ENCODE results near the gene U2SURP. TPM values are rescaled to one million over a fixed set of nuclear protein-coding genes. Genes with fewer than 3 reads are reported as not detected.

The U2SURP gene
- total RNA-seq, 2 experiments from 2014 or later: 164 to 179 TPM

GRCh38 chr3:142990721-142991120, 10.6 kb upstream of the U2SURP start:
- H3K36me3 ChIP-seq (ENCODE audit: insufficient read depth, low read length): no peaks in the 10 kb centered on the region
- no peaks in the 10 kb centered on the region for H3K4me1 ChIP-seq (ENCODE audit: insufficient read depth, low read length)
- ATAC-seq (ENCODE audit: poor library complexity) (no peak), DNase-seq (no peak)
- intact Hi-C loops (cut with DNase I, micrococcal nuclease): loop anchor here in 1 of 2 experiments (10.0 kb wide), 3 partner anchors 866 to 1746 kb away; no protein-coding TSS in a partner anchor
- H3K4me3 ChIP-seq (ENCODE audit: low read length): no peak overlapping the region
- Mint-ChIP-seq H3K9me3 (no peaks in the 10 kb centered on the region), H3K4me3 (no peak overlapping the region), H3K36me3 (ENCODE audit: low read depth) (no peaks in the 10 kb centered on the region), H3K27ac (no peak overlapping the region), H3K4me1 (ENCODE audit: low read depth) (peaks cover 5% of the 10 kb centered on the region), H3K27me3 (peaks cover 21% of the 10 kb centered on the region)
- no peak overlapping the region for H3K27ac ChIP-seq (ENCODE audit: low read depth in 1 of 2, low read length in 2 of 2)
- H3K27me3 ChIP-seq (ENCODE audit: control insufficient read depth in 1 of 2, insufficient read depth in 2 of 2, low read length in 2 of 2): no peaks in the 10 kb centered on the region
- TF ChIP-seq CTCF (IDR thresholded peaks at IDR 0.05): no peak
- POLR2A ChIA-PET: no interaction called here
- CTCF ChIA-PET: no interaction called here
- peaks cover 0 to 4% of the 10 kb centered on the region in 2 experiments for H3K9me3 ChIP-seq (ENCODE audit: control insufficient read depth in 1 of 2, insufficient read depth in 1 of 2, low read length in 2 of 2)

DNA sequence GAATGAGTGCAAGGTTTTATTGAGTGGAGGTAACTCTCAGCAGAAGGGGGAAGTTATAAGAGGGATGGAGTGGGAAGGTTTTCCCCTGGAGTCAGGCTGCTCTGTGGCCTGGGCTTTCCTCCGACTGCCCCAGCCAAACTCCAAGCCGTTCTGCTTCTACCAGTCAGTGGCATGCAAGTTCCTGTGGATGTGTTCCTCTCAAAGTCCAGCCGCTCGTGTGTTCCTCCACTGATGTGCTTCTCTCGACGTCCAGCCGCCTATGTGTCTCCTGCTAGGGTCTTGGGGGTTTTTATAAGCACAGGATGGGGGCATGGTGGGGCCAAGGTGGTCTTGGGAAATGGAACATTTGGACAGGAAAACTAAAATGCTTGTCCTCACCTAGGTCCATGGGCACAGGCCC, 9.0 kb upstream of the U2SURP start:
- intact Hi-C loops (cut with DNase I, micrococcal nuclease): loop anchor here in 1 of 2 experiments (10.0 kb wide), 3 partner anchors 868 to 1748 kb away; no protein-coding TSS in a partner anchor
- Mint-ChIP-seq H3K27me3 (peaks cover 26% of the 10 kb centered on the region), H3K27ac (no peak overlapping the region), H3K9me3 (no peaks in the 10 kb centered on the region), H3K4me3 (no peak overlapping the region), H3K36me3 (ENCODE audit: low read depth) (no peaks in the 10 kb centered on the region), H3K4me1 (ENCODE audit: low read depth) (peaks cover 5% of the 10 kb centered on the region)
- Histone ChIP-seq H3K4me3 (ENCODE audit: low read length) (no peak overlapping the region), H3K9me3 (ENCODE audit: control insufficient read depth in 1 of 2, insufficient read depth in 1 of 2, low read length in 2 of 2) (peaks cover 0 to 4% of the 10 kb centered on the region in 2 experiments), H3K27me3 (ENCODE audit: control insufficient read depth in 1 of 2, insufficient read depth in 2 of 2, low read length in 2 of 2) (peaks cover 0 to 2% of the 10 kb centered on the region in 2 experiments), H3K27ac (ENCODE audit: low read depth in 1 of 2, low read length in 2 of 2) (no peak overlapping the region), H3K36me3 (ENCODE audit: insufficient read depth, low read length) (no peaks in the 10 kb centered on the region), H3K4me1 (ENCODE audit: insufficient read depth, low read length) (no peaks in the 10 kb centered on the region)
- ChIA-PET POLR2A (no interaction called here), CTCF (no interaction called here)
- ATAC-seq (ENCODE audit: poor library complexity) (no peak), DNase-seq (no peak)
- no peak for TF ChIP-seq CTCF (IDR thresholded peaks at IDR 0.05)

- no peak overlapping the region for H3K27ac ChIP-seq (ENCODE audit: low read depth in 1 of 2, low read length in 2 of 2)
- H3K4me3 ChIP-seq (ENCODE audit: low read length): no peak overlapping the region
- Mint-ChIP-seq H3K27ac (no peak overlapping the region), H3K4me3 (peak overlapping the region; percentile 2), H3K27me3 (peaks cover 37% of the 10 kb centered on the region), H3K9me3 (no peaks in the 10 kb centered on the region), H3K36me3 (ENCODE audit: low read depth) (no peaks in the 10 kb centered on the region), H3K4me1 (ENCODE audit: low read depth) (peaks cover 5% of the 10 kb centered on the region)
- peaks cover 0 to 4% of the 10 kb centered on the region in 2 experiments for H3K9me3 ChIP-seq (ENCODE audit: control insufficient read depth in 1 of 2, insufficient read depth in 1 of 2, low read length in 2 of 2)
- no peaks in the 10 kb centered on the region for H3K4me1 ChIP-seq (ENCODE audit: insufficient read depth, low read length)
- H3K27me3 ChIP-seq (ENCODE audit: control insufficient read depth in 1 of 2, insufficient read depth in 2 of 2, low read length in 2 of 2): peaks cover 0 to 4% of the 10 kb centered on the region in 2 experiments
- DNase-seq (peak; percentile 28 to 80 (median 48)), ATAC-seq (ENCODE audit: poor library complexity) (peak; percentile 82)
- intact Hi-C loops (cut with DNase I, micrococcal nuclease): loop anchor here (1.0 to 10.0 kb wide), 6 partner anchors 166 to 1749 kb away; no protein-coding TSS in a partner anchor
- CTCF ChIA-PET: interaction anchor here (1.4 kb wide), 1 partner anchor 407 kb away, joined by 4 read pairs; no protein-coding TSS in a partner anchor
- TF ChIP-seq CTCF (IDR thresholded peaks at IDR 0.05): peak; percentile 73
- POLR2A ChIA-PET: no interaction called here
- no peaks in the 10 kb centered on the region for H3K36me3 ChIP-seq (ENCODE audit: insufficient read depth, low read length)
Measured at GRCh38 chr3:142993958-142994442, 7.4 kb upstream of the U2SURP start.
